ENCODE measurements around the gene PLXNA4. TPM values are rescaled to one million over a fixed set of nuclear protein-coding genes. Genes with fewer than 3 reads are reported as not detected.
A peak's percentile ranks its signal among the peaks of the same experiment; 100 is the strongest.

The PLXNA4 gene
- total RNA-seq, 1 donor from 2014 or later: 34.9 TPM

GRCh38 chr7:132117181-132117580, 459.1 kb downstream of the PLXNA4 start:
- DNase-seq (ENCODE audit: low spot score): no peak

DNA sequence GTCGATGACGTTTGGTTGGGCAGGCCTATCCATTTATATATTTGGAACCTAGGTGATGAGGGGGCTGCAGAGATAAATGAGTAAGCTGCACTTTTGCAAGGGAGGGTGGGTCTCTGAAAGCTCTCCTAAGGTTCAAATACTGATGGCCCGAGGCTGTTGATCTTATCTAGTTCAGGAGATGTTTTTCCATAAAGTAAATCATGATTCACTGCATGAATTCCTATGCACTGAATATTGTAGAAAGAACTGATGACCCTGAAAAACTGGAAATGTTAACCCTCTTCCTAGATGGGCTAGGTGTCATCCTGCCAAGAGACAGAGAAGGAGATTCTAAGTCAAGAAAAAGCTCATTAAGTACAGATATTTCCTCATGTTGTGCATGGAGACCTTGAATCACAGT, 459.9 kb downstream of the PLXNA4 start:
- DNase-seq (ENCODE audit: low spot score): peak; percentile 61

- no peak for DNase-seq (ENCODE audit: low spot score)
Measured at GRCh38 chr7:132115758-132116157, 460.5 kb downstream of the PLXNA4 start.

DNA sequence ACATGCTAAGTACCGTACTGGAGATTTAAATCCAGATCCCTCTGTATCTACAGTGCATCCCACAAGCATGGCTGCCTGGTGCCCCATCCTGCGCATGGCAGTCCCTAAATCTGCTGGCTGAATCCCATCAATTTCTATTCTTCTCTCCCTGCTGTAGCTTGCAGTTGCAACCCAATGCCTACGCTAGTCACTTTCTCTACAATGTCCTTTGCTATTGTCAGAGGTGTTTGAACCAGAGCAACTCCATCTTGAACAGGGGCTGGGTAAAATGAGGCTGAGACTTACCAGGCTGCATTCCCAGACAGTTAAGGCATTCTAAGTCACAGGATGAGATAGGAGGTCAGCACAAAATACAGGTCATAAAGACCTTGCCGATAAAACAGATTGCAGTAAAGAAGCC, 461.2 kb downstream of the PLXNA4 start:
- DNase-seq (ENCODE audit: low spot score): no peak

DNA sequence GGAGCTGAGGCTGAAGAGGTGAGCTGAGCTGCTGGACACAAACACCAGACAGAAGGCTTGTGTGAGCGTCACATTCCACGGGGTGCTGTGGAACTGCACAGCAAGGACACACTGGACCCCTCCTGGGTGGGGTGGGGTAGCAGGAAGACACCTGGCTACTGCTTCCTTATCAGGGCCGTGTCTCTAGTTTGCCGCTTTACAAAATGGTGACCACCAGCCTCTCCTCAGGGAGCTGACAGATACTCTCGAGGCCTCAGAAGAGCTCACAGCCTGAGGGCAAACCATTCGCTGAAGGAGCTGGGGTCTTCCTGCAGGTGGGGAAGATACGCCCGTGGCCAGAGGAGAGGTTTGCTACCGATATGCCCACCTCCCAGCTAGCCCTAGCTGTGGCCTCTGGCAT, 461.9 kb downstream of the PLXNA4 start:
- no peak for DNase-seq (ENCODE audit: low spot score)

GRCh38 chr7:132113536-132114371, 462.5 kb downstream of the PLXNA4 start:
- DNase-seq (ENCODE audit: low spot score): peak; percentile 94

- DNase-seq (ENCODE audit: low spot score): peak; percentile 71
Measured at GRCh38 chr7:132112657-132113056, 463.6 kb downstream of the PLXNA4 start.

- DNase-seq (ENCODE audit: low spot score): peak; percentile 40
Measured at GRCh38 chr7:132112106-132112505, 464.2 kb downstream of the PLXNA4 start.

GRCh38 chr7:132110692-132111091, 465.6 kb downstream of the PLXNA4 start:
- DNase-seq (ENCODE audit: low spot score): no peak

DNA sequence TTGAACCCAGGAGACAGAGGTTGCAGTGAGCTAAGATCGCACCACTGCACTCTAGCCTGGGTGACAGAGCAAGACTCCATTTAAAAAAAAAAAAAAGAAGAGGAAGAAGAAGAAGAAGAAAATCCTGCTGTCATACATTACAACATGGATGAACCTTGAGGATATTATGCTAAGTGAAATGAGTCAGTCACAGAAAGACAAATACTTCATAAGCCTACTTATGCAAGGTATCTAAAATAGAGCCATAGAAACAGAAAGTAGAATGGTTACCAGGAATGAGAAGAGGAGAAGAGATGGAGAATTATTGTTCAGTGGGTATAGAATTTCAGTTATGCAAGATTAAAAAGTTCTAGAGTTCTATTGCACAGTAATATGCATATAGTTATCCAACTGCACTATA, 466.5 kb downstream of the PLXNA4 start:
- DNase-seq (ENCODE audit: low spot score): no peak

DNA sequence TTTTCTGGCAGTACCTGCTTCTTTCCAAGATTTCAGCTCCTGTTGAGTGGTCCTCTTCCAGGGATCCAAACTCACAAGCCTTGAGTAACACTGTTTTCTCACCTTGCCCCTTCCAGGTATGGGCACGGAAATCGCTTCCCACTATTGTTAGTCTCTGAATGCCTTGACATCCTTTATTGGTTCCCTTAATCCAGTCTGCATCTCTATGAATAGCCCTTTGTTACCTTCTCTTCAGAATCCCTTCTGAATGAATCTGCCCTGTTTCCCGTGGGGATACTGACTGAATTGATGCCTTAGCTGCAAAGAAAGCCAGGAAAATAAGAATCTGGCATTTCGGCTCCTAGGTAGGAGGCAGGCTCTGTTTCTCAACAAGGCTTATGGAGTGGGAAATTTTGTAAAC, 467.7 kb downstream of the PLXNA4 start:
- no peak for DNase-seq (ENCODE audit: low spot score)

- DNase-seq (ENCODE audit: low spot score): no peak
Measured at GRCh38 chr7:132106491-132106890, 469.8 kb downstream of the PLXNA4 start.

DNA sequence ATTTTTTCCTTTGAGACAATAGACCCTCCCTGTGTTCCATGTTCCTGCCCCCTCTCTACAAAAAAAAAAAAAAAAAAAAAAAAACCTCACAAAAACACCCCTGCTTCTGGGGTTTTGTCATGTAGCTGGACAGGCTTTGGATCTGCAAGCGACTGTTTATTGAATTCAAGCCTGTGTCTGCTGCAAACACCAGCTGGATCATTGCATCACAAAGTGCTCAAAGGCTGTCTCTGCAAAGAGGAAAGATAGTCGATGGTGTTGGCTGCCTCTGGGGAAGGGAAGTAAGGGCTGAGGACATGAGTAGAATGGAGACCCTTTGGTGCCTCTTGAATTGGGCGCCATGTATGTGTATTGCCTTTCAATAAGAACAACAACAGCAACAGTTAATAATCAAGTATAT, 471.2 kb downstream of the PLXNA4 start:
- peak; percentile 63 for DNase-seq (ENCODE audit: low spot score)

DNA sequence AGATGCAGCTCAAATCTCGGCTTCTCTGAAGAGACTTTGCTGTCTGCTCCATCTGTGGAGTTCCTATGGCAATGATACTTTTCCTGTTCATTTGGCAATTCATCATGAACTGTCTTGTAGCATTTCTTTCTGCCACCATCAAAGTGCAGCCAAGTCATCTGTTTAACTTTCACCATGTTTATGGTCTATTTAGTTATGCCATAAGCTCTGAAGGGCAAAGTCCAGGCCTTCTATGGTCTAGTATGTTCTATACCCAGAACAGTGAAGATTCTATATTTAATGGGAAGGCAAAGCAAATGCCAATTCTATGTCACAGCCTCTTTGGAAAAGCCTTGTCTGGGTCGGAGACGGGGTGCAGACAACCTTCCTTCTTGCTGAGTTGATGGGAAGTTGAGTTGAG, 472.6 kb downstream of the PLXNA4 start:
- no peak for DNase-seq (ENCODE audit: low spot score)

- no peak for DNase-seq (ENCODE audit: low spot score)
Measured at GRCh38 chr7:132102942-132103341, 473.3 kb downstream of the PLXNA4 start.

DNA sequence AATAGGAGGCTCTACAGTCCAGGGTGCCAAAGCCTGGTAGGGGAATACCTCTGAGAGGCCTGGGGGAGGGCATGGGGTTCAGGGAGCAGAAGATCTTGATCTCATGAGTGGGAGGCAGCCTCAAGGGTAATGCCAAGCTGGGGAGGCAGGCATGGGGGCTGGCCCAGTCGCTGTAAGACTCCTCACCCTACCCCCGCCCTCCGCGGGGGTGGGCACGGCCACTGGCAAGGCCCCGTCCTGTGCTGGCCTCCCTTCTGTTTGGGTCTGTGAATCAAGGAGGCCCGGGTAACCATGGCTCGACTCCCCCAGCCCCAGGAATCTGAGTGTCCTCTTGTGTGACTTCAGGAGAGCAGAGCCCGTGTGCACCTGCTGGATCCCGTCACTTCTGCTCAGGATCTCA, 473.9 kb downstream of the PLXNA4 start:
- DNase-seq (ENCODE audit: low spot score): no peak

- no peak for DNase-seq (ENCODE audit: low spot score)
Measured at GRCh38 chr7:132100981-132101380, 475.3 kb downstream of the PLXNA4 start.

- DNase-seq (ENCODE audit: low spot score): no peak
Measured at GRCh38 chr7:132100483-132100882, 475.8 kb downstream of the PLXNA4 start.

DNA sequence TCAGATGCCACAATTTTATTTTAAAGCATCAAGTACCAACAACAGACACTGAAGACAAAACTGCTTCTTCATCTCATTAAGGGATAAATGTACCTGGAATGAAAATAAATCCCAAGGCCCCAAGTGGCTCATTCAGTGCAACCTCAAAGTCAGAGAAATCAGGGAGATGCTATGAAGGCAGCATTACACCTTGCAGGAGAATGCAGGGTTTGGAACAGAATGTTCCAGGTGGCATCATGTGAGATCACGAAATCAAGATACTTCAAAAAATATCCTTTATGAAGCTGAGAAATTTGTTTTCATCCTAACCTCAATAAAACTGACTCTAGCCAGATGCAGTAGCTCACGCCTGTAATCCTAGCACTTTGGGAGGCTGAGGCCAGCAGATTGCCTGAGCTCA, 477.1 kb downstream of the PLXNA4 start:
- no peak for DNase-seq (ENCODE audit: low spot score)

DNA sequence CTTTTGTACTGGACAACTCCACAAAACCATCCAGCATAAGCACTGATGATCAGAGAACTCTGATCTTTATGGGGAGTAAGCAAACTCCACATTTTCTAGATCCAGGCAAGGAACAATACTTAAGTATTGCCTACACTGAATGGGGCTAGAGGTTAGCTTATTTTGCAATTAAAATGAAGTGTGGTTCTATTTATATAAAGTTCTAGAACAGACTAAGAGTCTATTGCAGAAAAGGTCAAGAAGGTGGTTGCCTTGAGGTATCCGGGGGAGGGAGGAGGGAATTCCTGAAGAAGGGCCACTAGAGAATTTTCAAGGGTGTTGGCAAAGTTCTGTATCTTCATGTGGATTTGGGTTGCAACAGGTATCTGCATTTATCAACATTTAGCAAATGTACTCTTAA, 477.9 kb downstream of the PLXNA4 start:
- no peak for DNase-seq (ENCODE audit: low spot score)

- no peak for DNase-seq (ENCODE audit: low spot score)
Measured at GRCh38 chr7:132097550-132098134, 478.6 kb downstream of the PLXNA4 start.

- no peak for DNase-seq (ENCODE audit: low spot score)
Measured at GRCh38 chr7:132095111-132095765, 481.0 kb downstream of the PLXNA4 start.

- DNase-seq (ENCODE audit: low spot score): no peak
Measured at GRCh38 chr7:132092106-132092505, 484.2 kb downstream of the PLXNA4 start.
